ENCODE data around the gene FSIP1. TPM values are rescaled to one million over a fixed set of nuclear protein-coding genes. Genes with fewer than 3 reads are reported as not detected.

The FSIP1 gene
- polyA plus RNA-seq, 1 experiment, result 0.22 TPM

DNA sequence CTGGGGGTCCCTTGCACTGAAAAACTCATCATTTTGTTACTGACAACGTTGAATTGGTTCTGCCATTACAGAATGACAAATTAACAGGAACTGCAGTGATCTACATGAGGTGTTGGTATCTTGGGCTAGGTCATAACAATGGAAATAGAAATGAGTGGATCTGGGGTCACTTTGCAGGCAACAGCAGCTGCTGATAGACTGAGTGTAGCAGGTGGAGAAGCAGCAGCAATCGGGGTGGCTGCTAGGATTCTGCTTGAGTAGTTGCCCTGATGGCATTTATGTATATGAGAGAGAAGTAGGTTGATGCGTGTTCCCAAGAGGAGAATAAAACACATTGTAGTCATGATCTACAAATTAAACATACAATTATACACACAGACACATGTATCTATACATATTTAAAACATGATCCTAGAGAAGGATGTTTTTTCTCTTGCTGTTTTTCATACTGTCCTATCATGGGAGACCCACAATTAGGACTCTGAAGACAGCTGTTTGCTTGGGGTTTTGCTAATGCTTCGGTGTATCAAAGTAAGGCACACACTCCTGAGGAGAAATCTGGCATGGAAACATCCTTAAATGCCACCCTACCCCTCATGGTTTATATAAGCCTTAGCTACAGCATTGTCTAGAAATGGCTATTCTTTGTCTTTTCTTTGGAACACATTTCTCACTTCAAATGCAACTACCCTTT is 217.5 kb downstream of the FSIP1 start:
- no peak for DNase-seq (ENCODE audit: low read depth)
- TF ChIP-seq CTCF (IDR thresholded peaks at IDR 0.05; ENCODE audit: insufficient read depth, low read depth, low read length), result no peak
- no peak overlapping the region for H3K4me3 ChIP-seq (ENCODE audit: low read depth, low read length)
- no peaks in the 10 kb centered on the region for H3K27me3 ChIP-seq (ENCODE audit: control insufficient read depth, insufficient read depth, low read length)
- POLR2A ChIA-PET, result no interaction called here
- H3K36me3 ChIP-seq (ENCODE audit: control insufficient read depth, insufficient read depth, low read length), result no peaks in the 10 kb centered on the region
- CTCF ChIA-PET, result no interaction called here

DNA sequence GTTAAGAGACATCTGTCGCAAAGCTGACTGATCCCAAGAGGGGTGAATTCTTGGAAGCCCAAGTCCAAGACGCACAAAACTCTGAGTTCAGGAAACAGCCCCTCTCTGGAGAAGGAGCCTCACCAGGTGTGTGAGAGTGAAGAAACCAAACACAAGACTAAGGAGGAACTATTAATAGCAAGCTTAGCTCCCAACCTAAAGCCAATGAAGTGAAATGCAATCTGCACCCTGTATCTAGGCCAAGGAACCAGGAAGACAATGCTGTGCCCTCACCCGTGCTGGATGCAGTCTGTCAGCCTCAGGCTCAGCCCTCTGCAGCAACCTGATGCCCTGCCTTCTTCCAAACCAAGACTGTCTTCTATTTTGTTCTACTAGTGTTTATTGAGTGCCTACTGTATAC is 224.2 kb downstream of the FSIP1 start:
- Histone ChIP-seq H3K27me3 (ENCODE audit: control insufficient read depth, insufficient read depth, low read length) (no peaks in the 10 kb centered on the region; the same call in 1 of the 2 replicates), H3K36me3 (ENCODE audit: control insufficient read depth, insufficient read depth, low read length) (no peaks in the 10 kb centered on the region), H3K4me3 (ENCODE audit: low read depth, low read length) (no peak overlapping the region)
- ChIA-PET CTCF (interaction anchor here (1.5 kb wide), 1 partner anchor 9 kb away, joined by 5 read pairs; no protein-coding TSS in a partner anchor), POLR2A (no interaction called here)
- no peak for DNase-seq (ENCODE audit: low read depth)
- no peak for TF ChIP-seq CTCF (IDR thresholded peaks at IDR 0.05; ENCODE audit: insufficient read depth, low read depth, low read length)

DNA sequence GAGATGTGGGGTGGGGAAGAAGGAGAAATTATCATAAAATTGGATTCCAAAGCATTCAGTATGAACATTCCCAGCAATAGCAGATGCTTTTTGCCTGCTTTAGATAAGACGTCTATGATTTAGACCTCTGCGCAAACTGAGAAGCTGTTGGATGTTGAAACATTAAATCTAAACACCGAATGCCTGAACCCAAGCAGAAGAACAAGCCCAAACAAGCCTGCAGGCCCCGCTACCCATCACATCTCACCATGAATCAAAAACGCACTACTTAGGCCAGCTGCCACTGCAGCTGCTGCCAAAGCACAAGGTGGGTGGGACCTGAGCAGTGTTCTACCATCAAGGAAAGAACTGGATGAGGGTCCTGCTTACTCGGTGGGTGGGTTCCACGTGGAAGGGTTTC is 226.2 kb downstream of the FSIP1 start:
- CTCF ChIA-PET, result interaction anchor here (1.0 kb wide), 1 partner anchor 13 kb away, joined by 3 read pairs; no protein-coding TSS in a partner anchor
- POLR2A ChIA-PET, result no interaction called here
- DNase-seq (ENCODE audit: low read depth), result no peak
- H3K27me3 ChIP-seq (ENCODE audit: control insufficient read depth, insufficient read depth, low read length), result no peaks in the 10 kb centered on the region; the same call in 1 of the 2 replicates
- TF ChIP-seq CTCF (IDR thresholded peaks at IDR 0.05; ENCODE audit: insufficient read depth, low read depth, low read length), result no peak
- H3K36me3 ChIP-seq (ENCODE audit: control insufficient read depth, insufficient read depth, low read length), result no peaks in the 10 kb centered on the region
- H3K4me3 ChIP-seq (ENCODE audit: low read depth, low read length), result no peak overlapping the region

DNA sequence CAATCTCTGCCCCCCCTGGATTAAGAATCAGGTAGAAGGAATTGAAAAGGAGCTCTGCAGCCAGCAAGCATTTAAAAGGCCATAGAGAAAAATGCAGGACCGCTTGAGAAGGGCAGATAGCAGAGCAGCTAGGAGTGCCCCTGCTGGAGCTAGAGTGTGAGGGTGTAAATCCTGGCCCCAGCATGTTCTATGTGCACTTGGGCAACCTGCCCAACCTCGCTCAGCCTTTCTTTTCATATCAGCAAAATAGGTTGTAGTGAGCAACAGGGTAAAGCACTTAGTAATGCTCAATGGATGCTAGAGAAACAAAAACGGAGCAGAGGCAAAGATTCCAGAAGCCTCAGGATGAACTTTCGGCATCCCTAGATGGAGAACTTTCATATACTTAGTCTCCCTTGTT is 226.8 kb downstream of the FSIP1 start:
- Histone ChIP-seq H3K36me3 (ENCODE audit: control insufficient read depth, insufficient read depth, low read length) (no peaks in the 10 kb centered on the region), H3K4me3 (ENCODE audit: low read depth, low read length) (no peak overlapping the region), H3K27me3 (ENCODE audit: control insufficient read depth, insufficient read depth, low read length) (no peaks in the 10 kb centered on the region; the same call in 1 of the 2 replicates)
- no peak for DNase-seq (ENCODE audit: low read depth)
- ChIA-PET CTCF (interaction anchor here (1.0 kb wide), 1 partner anchor 12 kb away, joined by 3 read pairs; no protein-coding TSS in a partner anchor), POLR2A (interaction anchor here (0.7 kb wide), 1 partner anchor 50 kb away, joined by 3 read pairs; no protein-coding TSS in a partner anchor)
- no peak for TF ChIP-seq CTCF (IDR thresholded peaks at IDR 0.05; ENCODE audit: insufficient read depth, low read depth, low read length)

GRCh38 chr15:39554746-39555387 is 227.8 kb downstream of the FSIP1 start:
- ChIA-PET CTCF (interaction anchor here (1.0 to 1.3 kb wide), 3 partner anchors 13 to 47 kb away, joined by 3 to 4 read pairs (median 3); no protein-coding TSS in a partner anchor), POLR2A (interaction anchor here (0.7 kb wide), 1 partner anchor 51 kb away, joined by 3 read pairs; no protein-coding TSS in a partner anchor)
- Histone ChIP-seq H3K36me3 (ENCODE audit: control insufficient read depth, insufficient read depth, low read length) (no peaks in the 10 kb centered on the region), H3K27me3 (ENCODE audit: control insufficient read depth, insufficient read depth, low read length) (no peaks in the 10 kb centered on the region; the same call in 1 of the 2 replicates), H3K4me3 (ENCODE audit: low read depth, low read length) (no peak overlapping the region)
- DNase-seq (ENCODE audit: low read depth), result no peak
- TF ChIP-seq CTCF (IDR thresholded peaks at IDR 0.05; ENCODE audit: insufficient read depth, low read depth, low read length), result no peak

Measured in BJ (cell line).